ENCODE data around the gene KIAA0040.
"Not testable (repeated sequence)": the region's sequence is repeated elsewhere in the genome, so short reads cannot be mapped to it uniquely, and the experiment has no call there.

Gene KIAA0040

DNA sequence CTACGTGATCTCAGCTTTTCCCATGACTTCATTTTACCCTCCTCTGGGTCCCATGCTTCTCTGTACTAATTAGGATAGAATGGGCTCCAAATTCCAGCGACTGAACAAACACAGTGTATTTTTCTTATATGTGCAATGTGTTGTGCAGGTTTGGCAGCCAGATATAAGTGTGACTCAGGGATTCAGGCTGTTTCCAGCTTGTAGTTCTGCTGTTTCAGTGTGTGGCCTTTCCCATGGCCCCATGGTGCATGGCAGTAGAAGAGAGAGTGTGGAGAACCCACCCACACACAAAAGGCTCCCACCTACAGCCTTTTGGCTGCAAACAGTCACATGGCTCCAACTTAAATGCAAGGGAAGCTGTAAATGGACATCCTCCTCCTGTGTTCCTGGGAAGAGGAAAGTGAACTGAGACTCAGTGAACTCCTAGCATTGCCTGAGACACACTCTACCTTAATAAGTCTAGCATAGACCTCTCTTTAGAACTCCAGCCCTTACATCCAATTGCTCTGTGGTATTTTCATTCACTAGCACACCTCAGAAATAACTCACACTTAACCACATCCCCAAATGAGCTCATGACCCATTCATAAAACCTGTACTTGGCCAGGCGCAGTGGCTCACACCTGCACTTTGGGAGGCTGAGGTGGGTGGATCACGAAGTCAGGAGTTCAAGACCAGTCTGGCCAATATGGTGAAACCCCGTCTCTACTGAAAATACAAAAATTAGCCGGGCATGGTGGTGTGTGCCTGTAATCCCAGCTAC is 58.7 kb downstream of the KIAA0040 start:
- peak; percentile 61 for DNase-seq

DNA sequence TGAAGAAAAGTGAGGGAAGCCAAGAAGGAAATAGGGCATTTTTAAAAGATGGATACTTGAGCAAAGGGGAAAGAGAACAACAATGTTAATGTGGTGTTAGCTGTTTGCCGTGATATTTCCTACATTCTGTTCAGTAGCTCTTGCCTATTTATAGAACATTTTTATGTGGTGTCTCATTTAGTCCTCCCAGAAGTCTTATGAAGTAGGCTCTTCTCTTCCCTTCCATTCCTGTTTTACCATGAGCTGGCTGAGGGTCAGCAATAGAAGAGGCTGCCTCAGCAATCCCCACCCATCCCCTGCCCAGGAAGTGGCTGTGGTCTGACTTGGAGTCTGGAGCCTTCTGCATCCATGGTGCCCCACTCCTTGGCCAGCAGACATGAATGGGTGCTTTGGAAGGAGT is 60.1 kb downstream of the KIAA0040 start:
- DNase-seq: peak; percentile 87

DNA sequence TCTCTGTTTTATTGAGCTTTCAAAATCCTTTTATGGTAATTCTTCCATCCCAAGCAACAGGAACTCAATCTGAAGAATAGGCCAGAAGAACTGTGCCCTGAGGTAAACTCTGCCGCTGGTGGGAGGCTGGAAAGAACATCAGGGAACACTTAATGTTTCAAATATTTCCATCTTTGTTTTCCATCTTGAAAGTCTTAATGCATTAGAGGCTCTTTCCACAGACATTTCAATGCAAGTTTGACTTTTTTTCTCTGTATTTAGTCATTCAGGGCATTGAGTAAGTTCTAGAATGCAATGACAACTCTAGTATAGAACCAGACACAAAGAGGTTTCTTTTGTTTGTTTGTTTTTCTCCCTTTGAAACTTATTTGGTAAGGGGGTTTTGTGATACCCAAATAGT is 61.5 kb downstream of the KIAA0040 start:
- peak; percentile 34 for DNase-seq

DNA sequence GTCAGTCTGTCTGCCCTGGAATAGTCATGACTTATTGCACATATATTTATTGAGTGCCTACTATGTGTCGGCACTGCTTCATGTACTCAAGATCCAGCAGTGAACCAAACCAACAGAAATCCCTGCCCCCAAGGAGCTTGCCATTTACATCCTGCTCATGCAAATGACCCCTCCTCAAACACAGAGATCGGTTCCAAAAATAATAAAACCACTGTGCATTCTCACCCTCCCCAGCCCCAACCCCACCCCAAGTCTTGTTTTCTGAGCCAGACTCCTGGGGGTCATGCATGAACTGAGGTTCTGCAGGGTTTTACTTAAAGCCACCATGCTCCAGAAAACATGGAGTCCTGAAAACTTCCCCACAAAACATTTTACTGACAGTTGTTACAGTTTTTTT is 61.9 kb downstream of the KIAA0040 start:
- no peak for DNase-seq

DNA sequence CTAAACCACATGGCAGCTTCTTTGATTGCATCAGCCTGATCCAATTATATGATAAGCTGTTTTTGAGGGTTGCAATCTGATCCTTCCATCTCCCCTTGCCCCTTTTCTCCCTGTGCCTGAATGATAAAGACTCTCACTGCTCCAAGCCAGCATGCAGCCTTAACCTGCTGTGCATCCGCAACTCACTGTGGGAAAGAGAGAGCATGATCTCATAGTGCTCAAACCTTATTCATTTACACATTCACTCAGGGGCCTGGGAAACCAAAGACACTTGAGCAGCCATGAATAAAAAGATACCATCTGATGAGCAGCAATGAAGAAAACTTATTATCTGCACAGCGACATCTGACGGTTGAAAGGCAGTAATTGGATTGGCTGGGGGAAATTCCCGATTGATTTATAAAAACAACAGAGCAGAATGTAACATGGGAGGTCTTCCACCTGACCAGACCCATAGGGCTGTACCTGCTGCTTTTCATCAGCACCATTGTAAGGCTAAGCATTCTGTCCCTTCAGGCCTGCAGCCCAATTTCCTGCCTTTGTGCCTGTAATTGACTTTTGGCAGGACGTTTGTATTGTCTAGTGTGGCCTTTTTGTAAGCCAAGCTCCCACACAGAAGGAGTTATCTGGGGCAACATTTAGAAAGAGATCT is 62.5 kb downstream of the KIAA0040 start:
- DNase-seq: peak; percentile 34

DNA sequence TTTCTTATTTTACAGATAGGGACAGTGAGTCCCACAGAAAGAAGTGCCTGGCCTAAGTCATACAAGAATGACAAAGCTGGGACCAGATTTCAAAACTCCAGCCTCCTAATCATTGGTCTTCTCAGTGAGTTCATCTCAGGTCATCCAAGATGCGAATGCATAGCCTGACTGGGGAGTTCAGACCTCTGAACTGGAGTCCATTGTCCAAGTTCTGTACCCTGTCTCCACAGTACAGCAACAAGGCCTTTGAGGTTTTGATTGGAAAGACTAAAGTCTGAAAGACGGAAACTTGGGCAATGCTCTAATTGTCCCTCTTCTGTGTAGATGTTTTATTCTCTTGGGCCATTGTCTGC is 63.0 kb downstream of the KIAA0040 start:
- DNase-seq: no peak

DNA sequence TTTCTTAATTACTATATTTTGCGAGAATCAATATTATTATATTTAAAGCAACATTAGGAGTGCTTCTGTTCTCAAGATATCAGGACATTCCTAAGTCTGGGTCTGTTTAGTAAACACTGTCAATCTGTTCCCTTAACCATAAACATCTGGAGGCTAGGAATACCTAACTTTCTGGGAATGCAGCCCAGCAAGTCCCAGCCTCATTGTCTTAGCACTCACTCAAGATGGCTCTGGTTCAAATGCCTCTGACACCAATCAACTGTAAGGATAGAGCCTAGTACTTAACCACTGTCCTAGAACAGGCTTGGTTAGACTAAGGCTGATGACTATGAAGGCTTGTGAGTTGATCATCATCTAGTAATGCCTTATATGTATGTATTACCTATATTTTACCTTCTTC is 63.4 kb downstream of the KIAA0040 start:
- DNase-seq: peak; percentile 79

DNA sequence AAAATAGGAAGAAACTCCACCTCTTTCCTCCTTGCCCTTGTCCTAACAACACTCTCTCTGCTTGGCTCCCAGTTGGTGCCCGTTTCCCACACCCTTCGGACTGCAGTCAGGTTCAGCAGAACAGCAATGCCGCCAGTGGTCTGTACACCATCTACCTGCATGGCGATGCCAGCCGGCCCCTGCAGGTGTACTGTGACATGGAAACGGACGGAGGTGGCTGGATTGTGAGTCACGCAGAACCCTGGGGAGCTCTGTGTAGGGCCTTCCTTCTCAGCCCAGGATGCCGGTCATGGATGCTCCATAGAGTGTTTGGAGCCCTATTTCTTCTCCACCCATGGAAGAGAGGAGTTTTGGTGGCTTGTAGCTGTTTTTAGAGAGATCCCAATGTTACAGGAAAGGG is 64.1 kb downstream of the KIAA0040 start:
- DNase-seq: no peak

DNA sequence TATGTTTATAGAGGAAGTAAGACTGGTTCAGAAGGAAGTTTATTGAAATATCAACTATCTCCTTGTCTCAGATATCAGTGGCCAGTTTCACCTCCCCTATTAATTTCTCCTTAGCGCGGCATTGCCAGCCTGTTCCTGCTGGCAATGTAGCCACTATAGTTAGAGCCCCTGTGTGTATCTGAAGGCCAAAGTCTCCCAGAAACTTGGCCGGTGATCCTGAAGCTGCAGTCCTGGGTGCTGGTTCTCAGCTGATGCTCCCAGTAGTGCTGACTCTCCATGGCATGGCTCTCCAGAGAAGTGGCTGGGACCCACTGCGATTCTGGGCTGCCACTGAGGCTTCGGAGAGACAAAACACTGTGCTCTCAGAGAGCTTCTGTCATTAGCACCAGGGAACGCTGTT is 65.0 kb downstream of the KIAA0040 start:
- DNase-seq: no peak

DNA sequence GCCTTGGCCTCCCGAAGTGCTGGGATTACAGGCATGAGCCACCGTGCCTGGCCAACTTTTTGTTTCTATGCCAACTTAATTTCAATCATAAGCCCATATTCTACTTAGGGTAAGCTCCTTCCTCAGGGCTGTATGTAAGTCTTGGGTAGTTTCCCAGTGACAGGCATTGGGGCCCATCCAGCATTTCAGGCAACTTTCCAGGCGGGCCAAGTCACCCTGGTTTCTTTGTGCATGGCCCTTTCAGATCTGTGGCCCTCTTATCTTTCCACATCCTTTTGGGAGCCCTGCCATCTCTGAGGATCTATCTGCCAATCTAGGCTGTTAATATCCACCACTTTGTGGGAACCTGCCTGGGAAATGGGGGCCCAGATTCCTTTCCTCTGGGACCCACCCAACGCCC is 66.2 kb downstream of the KIAA0040 start:
- no peak for DNase-seq

DNA sequence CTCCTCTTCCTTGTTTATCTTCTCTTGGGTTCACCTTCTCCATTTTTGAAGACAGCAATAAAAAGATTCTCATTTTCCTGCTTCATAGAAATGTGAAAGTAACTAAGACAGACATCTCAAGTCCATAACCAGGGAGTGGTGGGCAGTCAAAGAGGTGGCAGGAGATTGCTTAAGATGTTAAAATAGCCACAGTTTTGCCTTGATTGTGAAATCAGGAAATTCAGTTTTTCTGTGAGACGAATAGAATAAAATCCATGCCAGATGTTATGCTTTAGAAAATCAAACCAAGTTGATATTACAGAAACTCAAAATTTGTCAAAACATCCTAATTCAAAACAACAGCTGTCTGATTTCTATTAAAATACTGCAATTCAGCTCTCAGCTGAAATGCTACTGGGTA is 67.7 kb downstream of the KIAA0040 start:
- no peak for DNase-seq

DNA sequence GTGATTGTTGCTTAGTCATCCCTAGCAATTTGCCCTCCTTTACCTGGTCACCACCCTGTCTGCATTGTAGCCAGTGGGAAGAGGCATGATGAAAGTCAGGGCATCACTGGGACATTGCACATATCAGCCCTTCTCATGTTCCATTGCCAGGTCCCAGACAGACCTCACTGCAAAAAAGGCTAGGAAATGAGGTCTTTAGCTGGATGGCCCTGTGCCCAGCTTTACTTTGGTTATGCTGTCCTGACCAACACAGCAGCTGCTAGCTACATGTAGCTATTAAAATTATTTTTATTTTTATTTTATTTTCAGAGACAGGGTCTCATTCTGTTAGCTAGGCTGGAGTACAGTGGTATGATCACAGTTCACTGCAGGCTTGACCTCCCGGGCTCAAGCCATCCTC is 72.1 kb downstream of the KIAA0040 start:
- no peak for DNase-seq

DNA sequence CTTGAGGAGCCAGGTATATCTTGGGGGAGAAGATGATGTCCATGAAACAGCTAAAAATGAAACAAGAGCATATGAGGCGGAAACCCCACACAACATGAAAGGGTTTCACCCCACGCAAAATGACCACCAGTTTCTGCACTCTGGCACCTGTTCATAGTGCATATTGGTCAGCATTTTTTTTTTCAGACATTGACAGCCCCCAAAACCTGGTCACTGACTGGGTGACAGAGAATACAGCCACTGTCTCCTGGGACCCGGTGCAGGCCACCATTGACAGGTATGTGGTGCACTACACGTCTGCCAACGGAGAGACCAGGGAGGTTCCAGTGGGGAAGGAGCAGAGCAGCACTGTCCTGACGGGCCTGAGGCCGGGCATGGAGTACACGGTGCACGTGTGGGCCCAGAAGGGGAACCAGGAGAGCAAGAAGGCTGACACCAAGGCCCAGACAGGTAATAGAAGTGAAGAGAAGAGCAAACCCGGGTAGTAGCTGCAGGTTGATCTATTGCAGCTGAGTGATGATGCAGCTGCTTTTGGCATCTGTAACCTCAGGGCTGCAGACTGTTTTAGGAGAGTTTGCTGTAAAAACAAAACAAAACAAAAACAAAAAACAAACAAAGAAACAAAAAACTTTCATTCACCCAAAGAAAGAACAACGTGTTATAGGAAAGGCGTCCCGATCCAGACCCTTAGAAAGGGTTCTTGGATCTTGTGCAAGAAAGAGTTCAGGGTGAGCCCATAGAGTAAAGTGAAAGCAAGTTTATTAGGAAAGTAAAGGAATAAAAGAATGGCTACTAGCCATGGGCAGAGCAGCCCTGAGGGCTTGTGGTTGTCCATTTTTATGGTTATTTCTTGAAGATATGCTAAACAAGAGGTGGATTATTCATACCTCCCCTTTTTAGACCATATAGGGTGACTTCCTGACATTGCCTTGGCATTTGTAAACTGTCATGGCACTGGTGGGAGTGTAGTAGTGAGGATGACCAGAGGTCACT is 73.9 kb downstream of the KIAA0040 start:
- DNase-seq: no peak

DNA sequence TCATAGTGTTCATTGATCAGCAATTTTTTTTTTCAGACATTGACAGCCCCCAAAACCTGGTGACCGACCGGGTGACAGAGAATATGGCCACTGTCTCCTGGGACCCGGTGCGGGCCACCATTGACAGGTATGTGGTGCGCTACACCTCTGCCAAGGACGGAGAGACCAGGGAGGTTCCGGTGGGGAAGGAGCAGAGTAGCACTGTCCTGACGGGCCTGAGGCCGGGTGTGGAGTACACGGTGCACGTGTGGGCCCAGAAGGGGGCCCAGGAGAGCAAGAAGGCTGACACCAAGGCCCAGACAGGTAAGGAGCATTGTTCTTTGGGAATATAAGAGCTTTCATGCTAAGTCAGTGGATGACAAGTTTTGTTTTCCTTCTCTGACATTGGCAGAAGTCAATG is 75.7 kb downstream of the KIAA0040 start:
- no peak for DNase-seq

DNA sequence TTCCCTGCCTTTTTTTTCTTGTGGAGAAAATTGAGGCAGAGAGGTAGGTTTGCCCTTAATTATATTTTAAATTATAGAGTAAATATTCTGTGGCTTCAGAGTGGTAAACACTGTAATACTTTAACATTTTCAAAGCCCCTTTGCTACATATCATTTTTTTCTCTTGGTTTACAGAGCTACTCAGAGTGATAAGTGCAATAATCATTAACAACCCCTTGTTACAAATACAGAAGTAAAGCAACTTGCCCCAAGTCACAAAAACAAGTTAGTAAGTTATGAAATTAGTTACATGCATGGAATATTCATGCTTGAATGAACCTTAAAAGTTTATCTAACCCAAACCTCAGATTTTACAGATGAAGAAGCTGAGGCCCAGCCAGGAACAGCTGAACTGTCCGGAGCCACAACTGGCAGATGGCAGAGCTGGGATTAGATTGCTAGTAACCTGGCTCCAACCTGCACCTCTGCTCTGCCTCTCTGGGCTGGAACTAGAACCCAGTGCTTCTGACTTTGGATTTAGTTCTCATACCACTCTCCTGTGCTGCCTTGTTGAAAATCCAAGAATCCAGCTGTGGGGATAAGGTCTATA is 76.3 kb downstream of the KIAA0040 start:
- DNase-seq: no peak

DNA sequence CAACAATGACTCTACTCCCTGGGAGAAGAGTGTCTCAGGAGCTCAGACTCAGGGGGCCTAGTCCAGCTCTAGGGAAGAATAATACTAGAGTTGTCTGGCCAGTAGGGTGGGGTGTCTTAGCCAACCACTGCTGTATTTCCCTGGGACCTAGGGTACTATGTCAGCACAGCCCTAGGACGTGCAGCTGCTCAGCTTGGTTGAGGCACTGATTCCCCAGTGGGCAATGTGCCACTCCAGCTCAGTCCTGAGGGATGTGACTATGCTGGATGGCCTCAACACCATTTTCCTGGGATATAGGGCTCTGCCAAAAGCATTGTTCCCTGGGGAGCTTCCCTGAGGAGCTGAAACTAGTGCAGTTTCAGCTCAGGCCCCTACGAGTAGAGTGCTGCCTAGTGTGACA is 77.6 kb downstream of the KIAA0040 start:
- no peak for DNase-seq

DNA sequence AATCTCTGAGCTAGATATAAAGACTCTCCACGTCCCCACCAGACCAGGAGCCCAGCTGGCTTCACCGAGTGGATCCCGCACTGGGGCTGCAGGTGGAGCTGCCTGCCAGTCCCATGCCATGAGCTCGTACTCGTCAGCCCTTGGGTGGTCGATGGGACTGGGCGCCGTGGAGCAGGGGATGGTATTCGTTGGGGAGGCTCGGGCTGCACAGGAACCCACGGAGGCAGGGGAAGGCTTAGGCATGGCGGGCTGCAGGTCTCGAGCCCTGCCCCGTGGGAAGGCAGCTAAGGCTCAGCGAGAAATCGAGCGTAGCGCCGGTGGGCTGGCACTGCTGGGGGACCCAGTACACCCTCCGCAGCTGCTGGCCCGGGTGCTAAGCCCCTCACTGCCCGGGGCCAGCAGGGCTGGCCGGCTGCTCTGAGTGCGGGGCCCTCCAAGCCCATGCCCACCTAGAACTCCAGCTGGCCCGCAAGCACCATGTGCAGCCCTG is 84.2 kb downstream of the KIAA0040 start:
- DNase-seq: not testable (repeated sequence)
